Measurements from ENCODE around the gene BCAT1. TPM values are rescaled to one million over a fixed set of nuclear protein-coding genes. Genes with fewer than 3 reads are reported as not detected.
A peak's percentile ranks its signal among the peaks of the same experiment; 100 is the strongest.

Gene BCAT1
- total and polyA plus RNA-seq, 2 of the 8 experiments (the other 6 are each of a cell fraction or from before 2014, with no cell fraction given), result 19.7 to 263 TPM

DNA sequence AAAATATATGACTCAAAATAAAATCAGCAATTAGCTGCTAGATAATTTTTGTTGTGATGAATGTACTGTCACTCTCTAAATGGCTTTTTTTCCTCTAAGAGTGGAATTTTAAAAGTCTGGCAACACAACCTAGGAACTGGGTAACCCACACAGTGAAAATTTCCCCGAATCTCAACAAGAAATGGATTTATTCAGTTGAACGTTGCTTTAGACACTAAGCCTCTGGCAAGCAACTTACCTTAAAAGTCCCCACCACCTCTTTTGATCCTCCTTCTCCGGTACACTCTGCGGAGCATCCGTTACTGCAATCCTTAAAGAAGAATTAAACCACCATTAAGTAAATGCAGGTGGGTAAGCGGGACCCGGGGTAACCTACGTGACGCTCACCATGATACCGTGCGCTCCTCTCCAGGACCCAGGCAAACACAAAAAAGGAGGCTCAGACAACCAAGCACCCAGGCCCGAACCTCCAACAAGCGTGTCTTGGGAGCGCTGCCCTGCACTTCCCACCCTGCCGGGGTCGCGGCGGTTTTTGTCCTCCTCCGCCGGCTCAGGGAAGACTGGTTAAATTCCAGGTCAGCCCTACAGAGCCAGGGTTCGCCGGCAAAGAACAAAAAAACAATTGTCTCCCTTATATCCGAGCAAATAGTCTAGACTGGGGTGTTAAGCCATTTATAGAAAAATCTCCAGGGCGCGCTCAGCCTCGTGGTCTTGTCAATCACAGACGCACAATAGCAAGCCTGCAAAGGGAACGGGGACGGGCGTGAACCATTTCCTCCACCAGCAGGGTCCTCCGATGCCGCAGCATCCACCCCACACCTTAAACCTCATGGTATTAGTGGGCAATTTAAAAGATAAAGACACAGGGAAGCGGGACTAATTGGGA lies 47.1 kb downstream of the BCAT1 start (continued):
- TF ChIP-seq EP300 (IDR thresholded peaks at IDR 0.05; ENCODE audit: borderline replicate concordance in 1 of 2, low read depth in 2 of 2, low read length in 2 of 2) (no peak), BRCA1 (IDR thresholded peaks at IDR 0.05; ENCODE audit: low read depth, low read length) (no peak), MAFK (IDR thresholded peaks at IDR 0.05; ENCODE audit: low read depth, low read length) (no peak), ASH2L (IDR thresholded peaks at IDR 0.05; ENCODE audit: low read length) (peak; percentile 61), CBX8 (IDR thresholded peaks at IDR 0.05; ENCODE audit: borderline replicate concordance, low read depth, low read length) (no peak), SAP30 (IDR thresholded peaks at IDR 0.05; ENCODE audit: insufficient read depth, insufficient replicate concordance, low read length) (no peak), TCF12 (IDR thresholded peaks at IDR 0.05; ENCODE audit: low read depth, low read length) (no peak), POLR2A (IDR thresholded peaks at IDR 0.05; ENCODE audit: control extremely low read depth in 1 of 2, low read depth in 2 of 2, low read length in 2 of 2) (no peak), RFX5 (IDR thresholded peaks at IDR 0.05; ENCODE audit: borderline replicate concordance, low read depth, low read length) (no peak), RXRA (IDR thresholded peaks at IDR 0.05; ENCODE audit: insufficient read depth, low read depth, low read length) (no peak), HDAC2 (IDR thresholded peaks at IDR 0.05; ENCODE audit: borderline replicate concordance in 1 of 2, low read depth in 2 of 2, low read length in 2 of 2) (0 out of 4 replicates have a peak, but pooled peaks of 1 of the 2 experiments have one; percentile 3), GABPA (IDR thresholded peaks at IDR 0.05; ENCODE audit: borderline replicate concordance, insufficient read depth, low read length) (no peak), CREB1 (IDR thresholded peaks at IDR 0.05) (no peak), PHF8 (conservative IDR thresholded peaks at IDR 0.05; ENCODE audit: low read depth, low read length) (no peak), RAD21 (IDR thresholded peaks at IDR 0.05 in 1 of 2, conservative IDR thresholded peaks at IDR 0.05 in 1 of 2; ENCODE audit: low read depth in 2 of 2, low read length in 2 of 2) (no peak), KDM1A (IDR thresholded peaks at IDR 0.05; ENCODE audit: borderline replicate concordance, low read length) (no peak), RBBP5 (IDR thresholded peaks at IDR 0.05; ENCODE audit: borderline replicate concordance, low read depth, low read length) (no peak; the same call in 1 of the 2 replicates), POLR2AphosphoS5 (IDR thresholded peaks at IDR 0.05; ENCODE audit: low read depth, low read length) (peak; percentile 12; the same call in 1 of the 2 replicates)
- TF ChIP-seq, protein P1, sequence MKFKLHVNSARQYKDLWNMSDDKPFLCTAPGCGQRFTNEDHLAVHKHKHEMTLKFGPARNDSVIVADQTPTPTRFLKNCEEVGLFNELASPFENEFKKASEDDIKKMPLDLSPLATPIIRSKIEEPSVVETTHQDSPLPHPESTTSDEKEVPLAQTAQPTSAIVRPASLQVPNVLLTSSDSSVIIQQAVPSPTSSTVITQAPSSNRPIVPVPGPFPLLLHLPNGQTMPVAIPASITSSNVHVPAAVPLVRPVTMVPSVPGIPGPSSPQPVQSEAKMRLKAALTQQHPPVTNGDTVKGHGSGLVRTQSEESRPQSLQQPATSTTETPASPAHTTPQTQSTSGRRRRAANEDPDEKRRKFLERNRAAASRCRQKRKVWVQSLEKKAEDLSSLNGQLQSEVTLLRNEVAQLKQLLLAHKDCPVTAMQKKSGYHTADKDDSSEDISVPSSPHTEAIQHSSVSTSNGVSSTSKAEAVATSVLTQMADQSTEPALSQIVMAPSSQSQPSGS (IDR thresholded peaks at IDR 0.05; ENCODE audit: low read length), result no peak
- TF ChIP-seq, protein P2, sequence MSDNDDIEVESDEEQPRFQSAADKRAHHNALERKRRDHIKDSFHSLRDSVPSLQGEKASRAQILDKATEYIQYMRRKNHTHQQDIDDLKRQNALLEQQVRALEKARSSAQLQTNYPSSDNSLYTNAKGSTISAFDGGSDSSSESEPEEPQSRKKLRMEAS (IDR thresholded peaks at IDR 0.05), result peak; percentile 51; the same call in 1 of the 2 replicates

All from H1 (cell line).